K562 (cell line): ENCODE results near the gene IGF2BP3. TPM values are rescaled to one million over a fixed set of nuclear protein-coding genes. Genes with fewer than 3 reads are reported as not detected.

Experiments used
- ATAC-seq: fragments of 200-7000 bp; cut with Tn5 transposase; 3 replicates; pipeline ENCODE4 v1.9.1; 2020; ENCODE audit warnings: moderate library complexity
- BruUV-seq: library from RNA; stranded (reverse); fragments of 400-500 nt; replicated peaks from 2 replicates; lab custom pipeline; 2021; lab: Mats Ljungman, UMichigan
- CTCF ChIA-PET: fragments of 300-600 bp; formaldehyde crosslinking; extraction: SDS; loops from one replicate; lab custom pipeline; 2021; ENCODE audit warnings: low intra/inter-chr PET ratio; lab: Yijun Ruan, JAX
- POLR2A ChIA-PET: fragments of 300-600, 350-650 bp; sonication (Branson Sonifier 250); formaldehyde crosslinking; extraction: SDS; loops from one replicate; lab custom pipeline; 2021; ENCODE audit warnings: antibody characterized with exemption, inconsistent platforms; lab: Yijun Ruan, JAX
- DNase-seq, 4 experiments: peaks; one replicate each; pipeline versions ENCODE4 v3.0.0 to v3.0.0-alpha.2; 2011 to 2018; ENCODE audit warnings: low spot score in 3 of 4, mixed read lengths in 3 of 4; ENCODE audit errors: extremely low read depth in 1 of 4
- FAIRE-seq: peaks from 2 replicates; lab custom pipeline; 2011; peaks lifted over from hg19 to GRCh38; lab: Jason Lieb, UNC
- H2AFZ ChIP-seq: 2 replicates; pipeline ENCODE4 v1.6.0; 2011; ENCODE audit warnings: low read depth, low read length, control low read depth, inconsistent platforms
- H3K27ac ChIP-seq: fragments of 200-600 bp; 3 replicates; pipeline ENCODE4 v1.8.0; 2011; ENCODE audit warnings: low read depth, mild to moderate bottlenecking, control low read depth, inconsistent platforms, low read length, moderate library complexity, mixed read lengths; ENCODE audit errors: extremely low read depth
- H3K27me3 ChIP-seq, 2 experiments: fragments of 300-600 bp in 1 of 2; 2 replicates in 1 of 2; 3 replicates in 1 of 2; pipeline versions ENCODE4 v1.6.0 to v1.8.0; 2011; ENCODE audit warnings: inconsistent platforms in 2 of 2, low read length in 2 of 2, mild to moderate bottlenecking in 1 of 2, mixed read lengths in 1 of 2, moderate library complexity in 1 of 2; ENCODE audit not compliant: control insufficient read depth in 2 of 2, insufficient read depth in 2 of 2
- H3K36me3 ChIP-seq: fragments of 300-600 bp; 3 replicates; pipeline ENCODE4 v1.8.0; 2011; ENCODE audit warnings: mild to moderate bottlenecking, low read length, inconsistent platforms; ENCODE audit not compliant: control insufficient read depth, insufficient read depth
- H3K4me1 ChIP-seq, 2 experiments: fragments of 200-600 bp in 1 of 2; replicated peaks in 1 of 2; 2 replicates in 1 of 2; 3 replicates in 1 of 2; pipeline versions ENCODE4 v1.5.1 to v1.8.0; 2011; ENCODE audit warnings: inconsistent platforms in 2 of 2, low read length in 2 of 2, mild to moderate bottlenecking in 1 of 2, mixed read lengths in 1 of 2, moderate library complexity in 1 of 2; ENCODE audit not compliant: control insufficient read depth in 2 of 2, insufficient read depth in 2 of 2
- H3K4me2 ChIP-seq: 2 replicates; pipeline ENCODE4 v1.6.1; 2011; ENCODE audit warnings: low read length, control low read depth, inconsistent platforms, mixed read lengths; ENCODE audit not compliant: insufficient read depth
- H3K4me3 ChIP-seq: fragments of 200-600 bp; sonication (generic), shearing (Covaris generic); 2 replicates; pipeline ENCODE4 v1.5.1; 2016; ENCODE audit warnings: control low read depth, inconsistent platforms
- H3K79me2 ChIP-seq: fragments of 200-600 bp; 3 replicates; pipeline ENCODE4 v1.8.0; 2011; ENCODE audit warnings: low read length, inconsistent platforms; ENCODE audit not compliant: control insufficient read depth, insufficient read depth
- H3K9ac ChIP-seq, 2 experiments: 2 replicates each; pipeline versions ENCODE4 v1.6.0 to v1.6.1; 2011; ENCODE audit warnings: low read depth in 2 of 2, low read length in 2 of 2, control low read depth in 1 of 2, inconsistent platforms in 1 of 2, mild to moderate bottlenecking in 1 of 2, mixed read lengths in 1 of 2; ENCODE audit not compliant: insufficient read depth in 1 of 2
- H3K9me1 ChIP-seq: one replicate; pipeline ENCODE4 v1.6.0; 2011; ENCODE audit warnings: inconsistent platforms, mild to moderate bottlenecking, low read length, moderate library complexity; ENCODE audit not compliant: control insufficient read depth, insufficient read depth
- H3K9me3 ChIP-seq: replicated peaks from 2 replicates; pipeline ENCODE4 v1.5.1; 2011; ENCODE audit warnings: low read depth, low read length, inconsistent platforms; ENCODE audit not compliant: control insufficient read depth, insufficient read depth
- H4K20me1 ChIP-seq: replicated peaks from 2 replicates; pipeline ENCODE4 v1.6.1; 2011; ENCODE audit warnings: low read length, inconsistent platforms, mixed read lengths; ENCODE audit not compliant: control insufficient read depth, insufficient read depth
- DEAF1 ChIP-seq: fragments of 450-650 bp; formaldehyde crosslinking; IDR thresholded peaks from 2 replicates; pipeline ENCODE4 v1.4.0; 2020; ENCODE audit warnings: mild to moderate bottlenecking, moderate library complexity
- JUND ChIP-seq, 2 experiments: IDR thresholded peaks; 2 replicates in 1 of 2; 3 replicates in 1 of 2; pipeline ENCODE4 v1.6.1; 2011; ENCODE audit warnings: borderline replicate concordance in 2 of 2, low read depth in 2 of 2, low read length in 2 of 2, improper control_type of control experiment in 1 of 2, missing biosample characterization in 1 of 2, missing genetic modification characterization in 1 of 2, missing genetic modification reagents in 1 of 2
- MAFG ChIP-seq: fragments of 450-650 bp; conservative IDR thresholded peaks from 2 replicates; pipeline ENCODE4 v1.6.1; 2016; ENCODE audit warnings: missing genetic modification characterization, missing compliant biosample characterization
- RAD21 ChIP-seq, 2 experiments: fragments of 250-450 bp in 1 of 2; fragments of 450-650 bp in 1 of 2; sonication (Bioruptor Pico) in 1 of 2; formaldehyde crosslinking in 1 of 2; IDR thresholded peaks in 1 of 2; conservative IDR thresholded peaks in 1 of 2; 2 replicates each; pipeline versions ENCODE4 v1.4.0 to v1.8.0; 2020 to 2022; ENCODE audit warnings: mild to moderate bottlenecking in 2 of 2, moderate library complexity in 1 of 2
- SMC3 ChIP-seq: conservative IDR thresholded peaks from 2 replicates; pipeline ENCODE4 v1.6.1; 2011; ENCODE audit warnings: low read depth, low read length, improper control_type of control experiment; ENCODE audit not compliant: insufficient read depth
- ZC3H11A ChIP-seq: IDR thresholded peaks from 2 replicates; pipeline ENCODE4 v1.6.1; 2012; ENCODE audit warnings: low read depth, low read length, improper control_type of control experiment
- WGBS: fragments of 100-300 bp; shearing (Covaris generic); methylation state at CpG from one replicate; pipeline ENCODE4 v1.1.6; 2016; ENCODE audit warnings: low coverage, mixed read lengths; ENCODE audit not compliant: insufficient coverage; ENCODE audit errors: missing lambda C conversion rate; 5-methylcytosine and 5-hydroxymethylcytosine counted together
- in situ Hi-C: fragments of 300-500 bp; cut with MboI; formaldehyde crosslinking; loops from 4 replicates; pipeline ENCODE4 v1.15.0; 2018; ENCODE audit warnings: inconsistent platforms, mixed read lengths
- intact Hi-C: fragments of 100-400 bp; cut with micrococcal nuclease; formaldehyde crosslinking; loops from 2 replicates; pipeline ENCODE4 v1.14.2; 2022
- polyA plus RNA-seq, 8 experiments: library from polyadenylated mRNA; depleted of rRNA in 4 of 8; stranded (reverse) in 5 of 8; unstranded in 3 of 8; fragments of >200 nt; fragmentation: Nextera tagmentation in 2 of 8; fragmentation: Illumina TruSeq in 1 of 8; extraction: Ambion mirVana in 2 of 8; extraction: Trizol in 1 of 8; gene quantifications; 2 replicates each; pipeline versions ENCODE4 v1.2.1 to v1.2.3, GENCODE V29; 2011 to 2014; ENCODE audit warnings: inconsistent platforms in 1 of 8, missing spikeins in 1 of 8
- total RNA-seq, 7 experiments: library from RNA; depleted of rRNA in 6 of 7; stranded (reverse); fragments of >200 nt in 6 of 7; fragmentation: Illumina TruSeq in 2 of 7; extraction: Trizol in 2 of 7; gene quantifications; 2 replicates each; pipeline versions ENCODE4 v1.2.1 to v1.2.3, GENCODE V29; 2011 to 2021; ENCODE audit warnings: low replicate concordance in 1 of 7
- TF ChIP-seq, protein P1 (sequence below), 2 experiments: fragments of 450-650 bp in 1 of 2; IDR thresholded peaks; 2 replicates each; pipeline ENCODE4 v1.6.1; 2011 to 2017; ENCODE audit warnings: low read depth in 2 of 2, antibody characterized with exemption in 1 of 2, borderline replicate concordance in 1 of 2, low read length in 1 of 2, mild to moderate bottlenecking in 1 of 2, mixed read lengths in 1 of 2; ENCODE audit not compliant: control insufficient read depth in 1 of 2
- TF ChIP-seq, protein P2 (sequence below), 3 experiments: fragments of 200-800 bp in 1 of 3; sonication (Bioruptor generic) in 1 of 3; sonication (generic) in 1 of 3; formaldehyde crosslinking in 1 of 3; IDR thresholded peaks; 2 replicates each; pipeline versions ENCODE4 v1.6.1 to v1.8.0; 2016 to 2022; ENCODE audit warnings: mild to moderate bottlenecking in 2 of 3, missing compliant biosample characterization in 2 of 3, missing genetic modification characterization in 2 of 3, missing genetic modification reagents in 1 of 3
- TF ChIP-seq, protein P3 (sequence below), 3 experiments: IDR thresholded peaks in 2 of 3; conservative IDR thresholded peaks in 1 of 3; 2 replicates each; pipeline ENCODE4 v1.5.1; 2011 to 2012; ENCODE audit warnings: low read length in 3 of 3, mild to moderate bottlenecking in 3 of 3, control low read depth in 2 of 3, improper control_type of control experiment in 1 of 3, inconsistent platforms in 1 of 3, low read depth in 1 of 3, mixed read lengths in 1 of 3, moderate library complexity in 1 of 3; ENCODE audit not compliant: insufficient read depth in 2 of 3

IGF2BP3 gene
- total and polyA plus RNA-seq, 9 of the 15 experiments (the other 6 are each of a cell fraction or from before 2014, with no cell fraction given) = 8.4 to 88.1 (median 61.2) TPM

- H3K79me2 ChIP-seq = no peaks in the 10 kb centered on the region
- no peak overlapping the region for H3K9ac ChIP-seq
- ATAC-seq (peak; percentile 73), FAIRE-seq (peak; percentile 89), DNase-seq (peak; percentile 50 to 84 (median 60))
- H3K36me3 ChIP-seq = no peaks in the 10 kb centered on the region
- whole genome bisulfite sequencing = 31% methylated on average over 6 of the region's 6 CpGs
- no peaks in the 10 kb centered on the region for H3K9me1 ChIP-seq
- H3K27me3 ChIP-seq = no peaks in the 10 kb centered on the region
- intact Hi-C loops = loop anchor here (1.0 to 10.0 kb wide), 4 partner anchors 79 to 753 kb away; no protein-coding TSS in a partner anchor
- peaks cover 0 to 5% of the 10 kb centered on the region in 2 experiments; a peak in 1 of 5 replicates for H3K4me1 ChIP-seq
- H3K4me2 ChIP-seq = no peak overlapping the region
- POLR2A ChIA-PET = interaction anchor here (0.6 kb wide), 2 partner anchors 225 to 694 kb away, joined by 3 read pairs; no protein-coding TSS in a partner anchor
- H3K27ac ChIP-seq = no peak overlapping the region
- BruUV-seq = no TSS peak
- in situ Hi-C loops = no loop called here
- CTCF ChIA-PET = interaction anchor here (0.5 to 1.6 kb wide), 4 partner anchors 192 to 435 kb away, joined by 3 to 16 read pairs (median 4); no protein-coding TSS in a partner anchor
- no peaks in the 10 kb centered on the region for H4K20me1 ChIP-seq
- no peak overlapping the region for H3K4me3 ChIP-seq
- H3K9me3 ChIP-seq = no peaks in the 10 kb centered on the region
- no peak overlapping the region for H2AFZ ChIP-seq
- TF ChIP-seq, protein P1, sequence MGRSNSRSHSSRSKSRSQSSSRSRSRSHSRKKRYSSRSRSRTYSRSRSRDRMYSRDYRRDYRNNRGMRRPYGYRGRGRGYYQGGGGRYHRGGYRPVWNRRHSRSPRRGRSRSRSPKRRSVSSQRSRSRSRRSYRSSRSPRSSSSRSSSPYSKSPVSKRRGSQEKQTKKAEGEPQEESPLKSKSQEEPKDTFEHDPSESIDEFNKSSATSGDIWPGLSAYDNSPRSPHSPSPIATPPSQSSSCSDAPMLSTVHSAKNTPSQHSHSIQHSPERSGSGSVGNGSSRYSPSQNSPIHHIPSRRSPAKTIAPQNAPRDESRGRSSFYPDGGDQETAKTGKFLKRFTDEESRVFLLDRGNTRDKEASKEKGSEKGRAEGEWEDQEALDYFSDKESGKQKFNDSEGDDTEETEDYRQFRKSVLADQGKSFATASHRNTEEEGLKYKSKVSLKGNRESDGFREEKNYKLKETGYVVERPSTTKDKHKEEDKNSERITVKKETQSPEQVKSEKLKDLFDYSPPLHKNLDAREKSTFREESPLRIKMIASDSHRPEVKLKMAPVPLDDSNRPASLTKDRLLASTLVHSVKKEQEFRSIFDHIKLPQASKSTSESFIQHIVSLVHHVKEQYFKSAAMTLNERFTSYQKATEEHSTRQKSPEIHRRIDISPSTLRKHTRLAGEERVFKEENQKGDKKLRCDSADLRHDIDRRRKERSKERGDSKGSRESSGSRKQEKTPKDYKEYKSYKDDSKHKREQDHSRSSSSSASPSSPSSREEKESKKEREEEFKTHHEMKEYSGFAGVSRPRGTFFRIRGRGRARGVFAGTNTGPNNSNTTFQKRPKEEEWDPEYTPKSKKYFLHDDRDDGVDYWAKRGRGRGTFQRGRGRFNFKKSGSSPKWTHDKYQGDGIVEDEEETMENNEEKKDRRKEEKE (IDR thresholded peaks at IDR 0.05; ENCODE audit: borderline replicate concordance in 1 of 2, control insufficient read depth in 1 of 2, low read depth in 2 of 2, low read length in 1 of 2) = 0 out of 4 replicates have a peak, but pooled peaks of 1 of the 2 experiments have one; percentile 22
- TF ChIP-seq, protein P2, sequence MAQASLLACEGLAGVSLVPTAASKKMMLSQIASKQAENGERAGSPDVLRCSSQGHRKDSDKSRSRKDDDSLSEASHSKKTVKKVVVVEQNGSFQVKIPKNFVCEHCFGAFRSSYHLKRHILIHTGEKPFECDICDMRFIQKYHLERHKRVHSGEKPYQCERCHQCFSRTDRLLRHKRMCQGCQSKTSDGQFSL (CRISPR knock-in tag; IDR thresholded peaks at IDR 0.05) = no peak
- TF ChIP-seq, protein P2 (tag; IDR thresholded peaks at IDR 0.05) = no peak
- TF ChIP-seq, protein P3, sequence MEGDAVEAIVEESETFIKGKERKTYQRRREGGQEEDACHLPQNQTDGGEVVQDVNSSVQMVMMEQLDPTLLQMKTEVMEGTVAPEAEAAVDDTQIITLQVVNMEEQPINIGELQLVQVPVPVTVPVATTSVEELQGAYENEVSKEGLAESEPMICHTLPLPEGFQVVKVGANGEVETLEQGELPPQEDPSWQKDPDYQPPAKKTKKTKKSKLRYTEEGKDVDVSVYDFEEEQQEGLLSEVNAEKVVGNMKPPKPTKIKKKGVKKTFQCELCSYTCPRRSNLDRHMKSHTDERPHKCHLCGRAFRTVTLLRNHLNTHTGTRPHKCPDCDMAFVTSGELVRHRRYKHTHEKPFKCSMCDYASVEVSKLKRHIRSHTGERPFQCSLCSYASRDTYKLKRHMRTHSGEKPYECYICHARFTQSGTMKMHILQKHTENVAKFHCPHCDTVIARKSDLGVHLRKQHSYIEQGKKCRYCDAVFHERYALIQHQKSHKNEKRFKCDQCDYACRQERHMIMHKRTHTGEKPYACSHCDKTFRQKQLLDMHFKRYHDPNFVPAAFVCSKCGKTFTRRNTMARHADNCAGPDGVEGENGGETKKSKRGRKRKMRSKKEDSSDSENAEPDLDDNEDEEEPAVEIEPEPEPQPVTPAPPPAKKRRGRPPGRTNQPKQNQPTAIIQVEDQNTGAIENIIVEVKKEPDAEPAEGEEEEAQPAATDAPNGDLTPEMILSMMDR (IDR thresholded peaks at IDR 0.05 in 2 of 3, conservative IDR thresholded peaks at IDR 0.05 in 1 of 3; ENCODE audit: insufficient read depth in 2 of 3, low read depth in 1 of 3, low read length in 3 of 3) = peak; percentile 74 to 90 (median 76)
- TF ChIP-seq MAFG (0 out of 2 replicates have a peak, but pooled peaks have one; percentile 15), RAD21 (CRISPR knock-in tag; conservative IDR thresholded peaks at IDR 0.05 in 1 of 2, IDR thresholded peaks at IDR 0.05 in 1 of 2) (peak; percentile 64 to 86), ZC3H11A (no peak), DEAF1 (peak; percentile 70), JUND (IDR thresholded peaks at IDR 0.05; ENCODE audit: borderline replicate concordance, low read depth, low read length) (peak; percentile 30; the same call in 1 of the 2 replicates), JUND (tag; IDR thresholded peaks at IDR 0.05; ENCODE audit: borderline replicate concordance, low read depth, low read length) (no peak; the same call in 2 of the 3 replicates), SMC3 (peak; percentile 70)
Measured at GRCh38 chr7:23277359-23277989, 192.8 kb downstream of the IGF2BP3 start.
